Retinal pigment epithelial cell (primary cell): ENCODE results near the gene OSBPL10.

Experiments used
- DNase-seq: peaks from one replicate; pipeline ENCODE4 v3.0.0-alpha.2; 2010; ENCODE audit warnings: low read depth
- H3K4me3 ChIP-seq: 2 replicates; pipeline ENCODE4 v1.5.1; 2011; ENCODE audit warnings: mild to moderate bottlenecking, low read length, control low read depth, moderate library complexity
- CTCF ChIP-seq: conservative IDR thresholded peaks from 2 replicates; pipeline ENCODE4 v1.5.1; 2011; ENCODE audit warnings: low read depth, low read length, control low read depth, inconsistent platforms

Gene OSBPL10

GRCh38 chr3:31762097-31762764 lies 218.8 kb downstream of the OSBPL10 start:
- TF ChIP-seq CTCF, result no peak
- H3K4me3 ChIP-seq, result no peak overlapping the region
- no peak for DNase-seq

- DNase-seq, result no peak
- H3K4me3 ChIP-seq, result no peak overlapping the region
- TF ChIP-seq CTCF, result no peak
Measured at GRCh38 chr3:31760654-31761053, 220.4 kb downstream of the OSBPL10 start.

GRCh38 chr3:31758322-31758965 lies 222.6 kb downstream of the OSBPL10 start:
- no peak for DNase-seq
- no peak for TF ChIP-seq CTCF
- H3K4me3 ChIP-seq, result no peak overlapping the region

GRCh38 chr3:31755926-31756658 lies 225.0 kb downstream of the OSBPL10 start:
- H3K4me3 ChIP-seq, result no peak overlapping the region
- no peak for TF ChIP-seq CTCF
- DNase-seq, result no peak

GRCh38 chr3:31754575-31755278 lies 226.3 kb downstream of the OSBPL10 start:
- no peak for DNase-seq
- TF ChIP-seq CTCF, result no peak
- H3K4me3 ChIP-seq, result no peak overlapping the region

- no peak overlapping the region for H3K4me3 ChIP-seq
- DNase-seq, result peak; percentile 27
- no peak for TF ChIP-seq CTCF
Measured at GRCh38 chr3:31753050-31753425, 228.0 kb downstream of the OSBPL10 start.
